Measurements from ENCODE around the gene CACNA1C.

Gene CACNA1C

GRCh38 chr12:2017546-2018337 is 35.0 kb upstream of the CACNA1C start:
- Histone ChIP-seq H3K4me1 (ENCODE audit: control insufficient read depth, insufficient read depth, low read length) (peaks cover 5% of the 10 kb centered on the region), H3K4me3 (ENCODE audit: low read length) (no peak overlapping the region), H3K36me3 (ENCODE audit: control insufficient read depth, insufficient read depth, low read length, severe bottlenecking) (no peaks in the 10 kb centered on the region), H3K27me3 (replicated peaks; ENCODE audit: control insufficient read depth, insufficient read depth, low read length) (peaks cover 2% of the 10 kb centered on the region), H3K9ac (ENCODE audit: low read length) (no peak overlapping the region), H3K9me3 (ENCODE audit: control insufficient read depth, low read length) (no peaks in the 10 kb centered on the region)
- no peak for DNase-seq (ENCODE audit: low read depth)

GRCh38 chr12:2018391-2018790 is 34.4 kb upstream of the CACNA1C start:
- Histone ChIP-seq H3K4me1 (ENCODE audit: control insufficient read depth, insufficient read depth, low read length) (peaks cover 5% of the 10 kb centered on the region), H3K9ac (ENCODE audit: low read length) (no peak overlapping the region), H3K36me3 (ENCODE audit: control insufficient read depth, insufficient read depth, low read length, severe bottlenecking) (no peaks in the 10 kb centered on the region), H3K4me3 (ENCODE audit: low read length) (no peak overlapping the region), H3K27me3 (replicated peaks; ENCODE audit: control insufficient read depth, insufficient read depth, low read length) (peaks cover 2% of the 10 kb centered on the region), H3K9me3 (ENCODE audit: control insufficient read depth, low read length) (no peaks in the 10 kb centered on the region)
- DNase-seq (ENCODE audit: low read depth) = no peak

GRCh38 chr12:2019126-2019525 is 33.7 kb upstream of the CACNA1C start:
- no peak overlapping the region for H3K4me3 ChIP-seq (ENCODE audit: low read length)
- peaks cover 5% of the 10 kb centered on the region for H3K4me1 ChIP-seq (ENCODE audit: control insufficient read depth, insufficient read depth, low read length)
- no peak overlapping the region for H3K9ac ChIP-seq (ENCODE audit: low read length)
- H3K36me3 ChIP-seq (ENCODE audit: control insufficient read depth, insufficient read depth, low read length, severe bottlenecking) = no peaks in the 10 kb centered on the region
- peaks cover 2% of the 10 kb centered on the region for H3K27me3 ChIP-seq (replicated peaks; ENCODE audit: control insufficient read depth, insufficient read depth, low read length)
- H3K9me3 ChIP-seq (ENCODE audit: control insufficient read depth, low read length) = no peaks in the 10 kb centered on the region
- no peak for DNase-seq (ENCODE audit: low read depth)

- Histone ChIP-seq H3K9me3 (ENCODE audit: control insufficient read depth, low read length) (no peaks in the 10 kb centered on the region), H3K4me1 (ENCODE audit: control insufficient read depth, insufficient read depth, low read length) (peaks cover 5% of the 10 kb centered on the region), H3K36me3 (ENCODE audit: control insufficient read depth, insufficient read depth, low read length, severe bottlenecking) (no peaks in the 10 kb centered on the region), H3K4me3 (ENCODE audit: low read length) (no peak overlapping the region), H3K27me3 (replicated peaks; ENCODE audit: control insufficient read depth, insufficient read depth, low read length) (peaks cover 13% of the 10 kb centered on the region), H3K9ac (ENCODE audit: low read length) (no peak overlapping the region)
- DNase-seq (ENCODE audit: low read depth) = no peak
Measured at GRCh38 chr12:2020511-2020910, 32.3 kb upstream of the CACNA1C start.

GRCh38 chr12:2023365-2023764 is 29.4 kb upstream of the CACNA1C start:
- no peak overlapping the region for H3K4me3 ChIP-seq (ENCODE audit: low read length)
- H3K9me3 ChIP-seq (ENCODE audit: control insufficient read depth, low read length) = no peaks in the 10 kb centered on the region
- peaks cover 11% of the 10 kb centered on the region for H3K4me1 ChIP-seq (ENCODE audit: control insufficient read depth, insufficient read depth, low read length)
- no peak overlapping the region for H3K9ac ChIP-seq (ENCODE audit: low read length)
- DNase-seq (ENCODE audit: low read depth) = no peak
- H3K36me3 ChIP-seq (ENCODE audit: control insufficient read depth, insufficient read depth, low read length, severe bottlenecking) = no peaks in the 10 kb centered on the region
- peaks cover 18% of the 10 kb centered on the region for H3K27me3 ChIP-seq (replicated peaks; ENCODE audit: control insufficient read depth, insufficient read depth, low read length)

- H3K4me1 ChIP-seq (ENCODE audit: control insufficient read depth, insufficient read depth, low read length) = peaks cover 19% of the 10 kb centered on the region
- no peak overlapping the region for H3K9ac ChIP-seq (ENCODE audit: low read length)
- H3K27me3 ChIP-seq (replicated peaks; ENCODE audit: control insufficient read depth, insufficient read depth, low read length) = peaks cover 27% of the 10 kb centered on the region
- H3K9me3 ChIP-seq (ENCODE audit: control insufficient read depth, low read length) = no peaks in the 10 kb centered on the region
- peak; percentile 22 for DNase-seq (ENCODE audit: low read depth)
- H3K36me3 ChIP-seq (ENCODE audit: control insufficient read depth, insufficient read depth, low read length, severe bottlenecking) = no peaks in the 10 kb centered on the region
- H3K4me3 ChIP-seq (ENCODE audit: low read length) = no peak overlapping the region
Measured at GRCh38 chr12:2027351-2027750, 25.4 kb upstream of the CACNA1C start.

- no peaks in the 10 kb centered on the region for H3K9me3 ChIP-seq (ENCODE audit: control insufficient read depth, low read length)
- H3K9ac ChIP-seq (ENCODE audit: low read length) = no peak overlapping the region
- H3K36me3 ChIP-seq (ENCODE audit: control insufficient read depth, insufficient read depth, low read length, severe bottlenecking) = no peaks in the 10 kb centered on the region
- DNase-seq (ENCODE audit: low read depth) = no peak
- peaks cover 19% of the 10 kb centered on the region for H3K4me1 ChIP-seq (ENCODE audit: control insufficient read depth, insufficient read depth, low read length)
- peaks cover 36% of the 10 kb centered on the region for H3K27me3 ChIP-seq (replicated peaks; ENCODE audit: control insufficient read depth, insufficient read depth, low read length)
- H3K4me3 ChIP-seq (ENCODE audit: low read length) = no peak overlapping the region
Measured at GRCh38 chr12:2029851-2030250, 22.9 kb upstream of the CACNA1C start.

GRCh38 chr12:2032506-2032905 is 20.3 kb upstream of the CACNA1C start:
- Histone ChIP-seq H3K9me3 (ENCODE audit: control insufficient read depth, low read length) (no peaks in the 10 kb centered on the region), H3K9ac (ENCODE audit: low read length) (no peak overlapping the region), H3K4me1 (ENCODE audit: control insufficient read depth, insufficient read depth, low read length) (peaks cover 22% of the 10 kb centered on the region), H3K27me3 (replicated peaks; ENCODE audit: control insufficient read depth, insufficient read depth, low read length) (peaks cover 29% of the 10 kb centered on the region), H3K4me3 (ENCODE audit: low read length) (no peak overlapping the region), H3K36me3 (ENCODE audit: control insufficient read depth, insufficient read depth, low read length, severe bottlenecking) (no peaks in the 10 kb centered on the region)
- no peak for DNase-seq (ENCODE audit: low read depth)

GRCh38 chr12:2034633-2035430 is 18.0 kb upstream of the CACNA1C start:
- Histone ChIP-seq H3K9ac (ENCODE audit: low read length) (peak overlapping the region; percentile 65), H3K4me3 (ENCODE audit: low read length) (peak overlapping the region; percentile 79), H3K9me3 (ENCODE audit: control insufficient read depth, low read length) (no peaks in the 10 kb centered on the region), H3K36me3 (ENCODE audit: control insufficient read depth, insufficient read depth, low read length, severe bottlenecking) (no peaks in the 10 kb centered on the region), H3K4me1 (ENCODE audit: control insufficient read depth, insufficient read depth, low read length) (peaks cover 20% of the 10 kb centered on the region), H3K27me3 (replicated peaks; ENCODE audit: control insufficient read depth, insufficient read depth, low read length) (peaks cover 35% of the 10 kb centered on the region)
- DNase-seq (ENCODE audit: low read depth) = peak; percentile 96

- peak overlapping the region; percentile 65 for H3K9ac ChIP-seq (ENCODE audit: low read length)
- peaks cover 14% of the 10 kb centered on the region for H3K4me1 ChIP-seq (ENCODE audit: control insufficient read depth, insufficient read depth, low read length)
- peaks cover 37% of the 10 kb centered on the region for H3K27me3 ChIP-seq (replicated peaks; ENCODE audit: control insufficient read depth, insufficient read depth, low read length)
- no peaks in the 10 kb centered on the region for H3K9me3 ChIP-seq (ENCODE audit: control insufficient read depth, low read length)
- H3K36me3 ChIP-seq (ENCODE audit: control insufficient read depth, insufficient read depth, low read length, severe bottlenecking) = no peaks in the 10 kb centered on the region
- H3K4me3 ChIP-seq (ENCODE audit: low read length) = peak overlapping the region; percentile 79
- no peak for DNase-seq (ENCODE audit: low read depth)
Measured at GRCh38 chr12:2035431-2036055, 17.2 kb upstream of the CACNA1C start.

GRCh38 chr12:2039034-2039433 is 13.8 kb upstream of the CACNA1C start:
- DNase-seq (ENCODE audit: low read depth) = no peak
- H3K9ac ChIP-seq (ENCODE audit: low read length) = no peak overlapping the region
- no peak overlapping the region for H3K4me3 ChIP-seq (ENCODE audit: low read length)
- no peaks in the 10 kb centered on the region for H3K36me3 ChIP-seq (ENCODE audit: control insufficient read depth, insufficient read depth, low read length, severe bottlenecking)
- no peaks in the 10 kb centered on the region for H3K9me3 ChIP-seq (ENCODE audit: control insufficient read depth, low read length)
- peaks cover 12% of the 10 kb centered on the region for H3K4me1 ChIP-seq (ENCODE audit: control insufficient read depth, insufficient read depth, low read length)
- peaks cover 13% of the 10 kb centered on the region for H3K27me3 ChIP-seq (replicated peaks; ENCODE audit: control insufficient read depth, insufficient read depth, low read length)
